Measurements from ENCODE around the gene EN1.

GRCh38 chr2:118853651-118854291, 6.3 kb upstream of the EN1 start:
- TF ChIP-seq CTCF (IDR thresholded peaks at IDR 0.05) (no peak), POLR2A (IDR thresholded peaks at IDR 0.05) (no peak)

All from testis (tissue), 2 donors.